PC-3 (cell line): ENCODE measurements around the gene POTEM.
"Not testable (repeated sequence)": the region's sequence is repeated elsewhere in the genome, so short reads cannot be mapped to it uniquely, and the experiment has no call there.

Experiments used
- CTCF ChIP-seq: fragments of 300-600 bp; sonication (generic); conservative IDR thresholded peaks from 2 replicates; pipeline ENCODE4 v1.5.1; 2017; ENCODE audit warnings: antibody characterized with exemption, low read depth, mild to moderate bottlenecking, low read length
- EZH2phosphoT487 ChIP-seq: fragments of 300-600 bp; sonication (generic); IDR thresholded peaks from 2 replicates; pipeline ENCODE4 v1.6.1; 2018; ENCODE audit warnings: mild to moderate bottlenecking, antibody characterized with exemption, low read length, borderline replicate concordance

- TF ChIP-seq CTCF, EZH2phosphoT487: not testable (repeated sequence)
These were observed 39.3 kb downstream of the POTEM start for GRCh38 chr14:19006490-19006889.
